MM.1S (cell line): Measurements from ENCODE around the gene CHGA.

ENCODE experiments used
- DNase-seq: peaks from one replicate; pipeline ENCODE4 v3.0.0-alpha.2; 2015
- H2AFZ ChIP-seq: fragments of 300-600 bp; sonication (generic); 2 replicates; pipeline ENCODE4 v1.6.0; 2016; ENCODE audit warnings: antibody characterized with exemption, low read length
- H3F3A ChIP-seq: fragments of 300-600 bp; sonication (generic); 2 replicates; pipeline ENCODE4 v1.6.1; 2016; ENCODE audit warnings: mild to moderate bottlenecking, antibody characterized with exemption, low read length, moderate library complexity, mixed read lengths; ENCODE audit not compliant: insufficient read depth
- H3K27ac ChIP-seq: fragments of 300-600 bp; sonication (generic); 2 replicates; pipeline ENCODE4 v1.5.1; 2016; ENCODE audit warnings: mild to moderate bottlenecking, low read length
- H3K27me3 ChIP-seq: fragments of 300-600 bp; sonication (generic); replicated peaks from 2 replicates; pipeline ENCODE4 v1.6.0; 2016; ENCODE audit warnings: low read length; ENCODE audit not compliant: insufficient read depth
- H3K36me3 ChIP-seq: fragments of 300-600 bp; sonication (generic); replicated peaks from 2 replicates; pipeline ENCODE4 v1.6.1; 2016; ENCODE audit warnings: mild to moderate bottlenecking, low read length, mixed read lengths; ENCODE audit not compliant: insufficient read depth
- H3K4me1 ChIP-seq: fragments of 300-600 bp; sonication (generic); 2 replicates; pipeline ENCODE4 v1.6.1; 2016; ENCODE audit warnings: low read length, mixed read lengths
- H3K4me2 ChIP-seq: fragments of 300-600 bp; sonication (generic); 2 replicates; pipeline ENCODE4 v1.6.0; 2016; ENCODE audit warnings: low read depth, low read length
- H3K4me3 ChIP-seq: fragments of 300-600 bp; sonication (generic); 2 replicates; pipeline ENCODE4 v1.5.1; 2016; ENCODE audit warnings: low read length, mixed read lengths
- H3K79me2 ChIP-seq: fragments of 300-600 bp; sonication (generic); 2 replicates; pipeline ENCODE4 v1.6.1; 2016; ENCODE audit warnings: mixed run types, low read length, mixed read lengths
- H3K9ac ChIP-seq: fragments of 300-600 bp; sonication (generic); 2 replicates; pipeline ENCODE4 v1.6.1; 2016; ENCODE audit warnings: low read length, mixed read lengths
- H3K9me2 ChIP-seq: fragments of 300-600 bp; sonication (generic); replicated peaks from 2 replicates; pipeline ENCODE4 v1.6.1; 2016; ENCODE audit warnings: mild to moderate bottlenecking, low read length, mixed read lengths; ENCODE audit not compliant: insufficient read depth
- H3K9me3 ChIP-seq: fragments of 300-600 bp; sonication (generic); replicated peaks from 2 replicates; pipeline ENCODE4 v1.6.1; 2016; ENCODE audit warnings: mild to moderate bottlenecking, low read length, mixed read lengths; ENCODE audit not compliant: insufficient read depth
- H4K20me1 ChIP-seq: fragments of 300-600 bp; sonication (generic); 2 replicates; pipeline ENCODE4 v1.6.1; 2016; ENCODE audit warnings: mild to moderate bottlenecking, low read length, moderate library complexity, mixed read lengths; ENCODE audit not compliant: insufficient read depth
- CTCF ChIP-seq: fragments of 300-600 bp; sonication (generic); IDR thresholded peaks from 2 replicates; pipeline ENCODE4 v1.5.1; 2016; ENCODE audit warnings: antibody characterized with exemption, low read length, mixed read lengths
- EZH2 ChIP-seq: fragments of 300-600 bp; sonication (generic); optimal IDR thresholded peaks from 2 replicates; pipeline ENCODE3; 2017; ENCODE audit warnings: low read depth, mild to moderate bottlenecking, antibody characterized with exemption, low read length, mixed read lengths
- EZH2phosphoT487 ChIP-seq: fragments of 300-600 bp; sonication (generic); IDR thresholded peaks from 2 replicates; pipeline ENCODE4 v1.6.1; 2018; ENCODE audit warnings: antibody characterized with exemption, low read length

The CHGA gene

GRCh38 chr14:92922155-92922735 lies 705 bp upstream of the CHGA start:
- H3K4me2 ChIP-seq = no peak overlapping the region
- H3K9ac ChIP-seq = no peak overlapping the region
- H3K9me3 ChIP-seq = no peaks in the 10 kb centered on the region
- no peaks in the 10 kb centered on the region for H3F3A ChIP-seq
- no peaks in the 10 kb centered on the region for H3K9me2 ChIP-seq
- no peaks in the 10 kb centered on the region for H3K27me3 ChIP-seq
- no peak overlapping the region for H3K27ac ChIP-seq
- no peaks in the 10 kb centered on the region for H4K20me1 ChIP-seq
- H3K4me3 ChIP-seq = no peak overlapping the region
- TF ChIP-seq CTCF = no peak
- no peak for TF ChIP-seq EZH2phosphoT487
- TF ChIP-seq EZH2 = no peak
- peaks cover 6% of the 10 kb centered on the region; the same call in 1 of the 2 replicates for H3K4me1 ChIP-seq
- DNase-seq = no peak
- no peaks in the 10 kb centered on the region for H3K36me3 ChIP-seq
- H2AFZ ChIP-seq = no peak overlapping the region
- H3K79me2 ChIP-seq = no peaks in the 10 kb centered on the region

GRCh38 chr14:92923744-92924103 lies 774 bp downstream of the CHGA start:
- Histone ChIP-seq H4K20me1 (no peaks in the 10 kb centered on the region), H3F3A (no peaks in the 10 kb centered on the region), H3K79me2 (no peaks in the 10 kb centered on the region), H3K4me2 (0 out of 2 replicates have a peak overlapping the region, but pooled peaks have one; percentile 19), H3K27ac (no peak overlapping the region), H3K4me1 (peaks cover 6% of the 10 kb centered on the region; the same call in 1 of the 2 replicates), H2AFZ (no peak overlapping the region), H3K4me3 (no peak overlapping the region), H3K27me3 (no peaks in the 10 kb centered on the region), H3K9me3 (no peaks in the 10 kb centered on the region), H3K36me3 (no peaks in the 10 kb centered on the region), H3K9ac (no peak overlapping the region), H3K9me2 (no peaks in the 10 kb centered on the region)
- TF ChIP-seq CTCF (no peak), EZH2 (no peak), EZH2phosphoT487 (no peak)
- no peak for DNase-seq

- no peaks in the 10 kb centered on the region for H3K9me2 ChIP-seq
- H3K4me1 ChIP-seq = peaks cover 6% of the 10 kb centered on the region; the same call in 1 of the 2 replicates
- H3K4me2 ChIP-seq = 0 out of 2 replicates have a peak overlapping the region, but pooled peaks have one; percentile 19
- no peak overlapping the region for H3K9ac ChIP-seq
- TF ChIP-seq EZH2phosphoT487 (no peak), EZH2 (no peak), CTCF (no peak)
- H3K27me3 ChIP-seq = no peaks in the 10 kb centered on the region
- H3K9me3 ChIP-seq = no peaks in the 10 kb centered on the region
- DNase-seq = peak; percentile 69
- no peak overlapping the region for H2AFZ ChIP-seq
- no peaks in the 10 kb centered on the region for H4K20me1 ChIP-seq
- H3K79me2 ChIP-seq = no peaks in the 10 kb centered on the region
- H3F3A ChIP-seq = no peaks in the 10 kb centered on the region
- H3K27ac ChIP-seq = no peak overlapping the region
- no peaks in the 10 kb centered on the region for H3K36me3 ChIP-seq
- no peak overlapping the region for H3K4me3 ChIP-seq
Observed at GRCh38 chr14:92924247-92924646, 1.3 kb downstream of the CHGA start.
